Activated CD4-positive, alpha-beta T cell treated with anti-CD3 and anti-CD28 coated beads, Interleukin-2, amount 50 U/mL, for 24 hours (primary cell): ENCODE results near the gene TMEM222.
A peak's percentile ranks its signal among the peaks of the same experiment; 100 is the strongest.
"Not testable (repeated sequence)": the region's sequence is repeated elsewhere in the genome, so short reads cannot be mapped to it uniquely, and the experiment has no call there.

Experiments
- DNase-seq, 2 donors: peaks; one replicate each; pipeline ENCODE4 v3.0.0-alpha.2; 2020; ENCODE audit warnings: low read depth in 1 of 2, low spot score in 1 of 2

Gene TMEM222

GRCh38 chr1:27321813-27322568 lies at the start of gene TMEM222:
Gene TMEM222 (plus strand): TSS chr1:27322163. CDS start chr1:27322198, 35 bp downstream.
- peak; percentile 95 to 97 for DNase-seq

GRCh38 chr1:27274204-27274603 lies 47.8 kb upstream of the TMEM222 start:
- DNase-seq = no peak

GRCh38 chr1:27275696-27276095 lies 46.3 kb upstream of the TMEM222 start:
- no peak for DNase-seq

GRCh38 chr1:27284425-27285273 lies 37.3 kb upstream of the TMEM222 start:
- peak; percentile 73 to 88 for DNase-seq

- no peak for DNase-seq
Measured at GRCh38 chr1:27285274-27285660, 36.7 kb upstream of the TMEM222 start.

- not testable (repeated sequence) for DNase-seq
Measured at GRCh38 chr1:27285821-27286220, 36.1 kb upstream of the TMEM222 start.

GRCh38 chr1:27289125-27289524 lies 32.8 kb upstream of the TMEM222 start:
- not testable (repeated sequence) for DNase-seq

- DNase-seq = no peak
Measured at GRCh38 chr1:27290581-27290980, 31.4 kb upstream of the TMEM222 start.

- DNase-seq = no peak
Measured at GRCh38 chr1:27292106-27292505, 29.9 kb upstream of the TMEM222 start.

- no peak for DNase-seq
Measured at GRCh38 chr1:27293915-27294314, 28.0 kb upstream of the TMEM222 start.

GRCh38 chr1:27296773-27297291 lies 25.1 kb upstream of the TMEM222 start:
- peak; percentile 48 to 49 for DNase-seq

GRCh38 chr1:27297903-27298302 lies 24.1 kb upstream of the TMEM222 start:
- no peak for DNase-seq

GRCh38 chr1:27298632-27299384 lies 23.2 kb upstream of the TMEM222 start:
- DNase-seq = no peak

- no peak for DNase-seq
Measured at GRCh38 chr1:27299385-27300271, 22.3 kb upstream of the TMEM222 start.

GRCh38 chr1:27300341-27301051 lies 21.5 kb upstream of the TMEM222 start:
- peak; percentile 66 to 72 for DNase-seq

GRCh38 chr1:27301052-27301422 lies 20.9 kb upstream of the TMEM222 start:
- DNase-seq = no peak

GRCh38 chr1:27301582-27302199 lies 20.3 kb upstream of the TMEM222 start:
- DNase-seq = no peak

GRCh38 chr1:27302612-27303011 lies 19.4 kb upstream of the TMEM222 start:
- DNase-seq = no peak

- no peak for DNase-seq
Measured at GRCh38 chr1:27303509-27303908, 18.5 kb upstream of the TMEM222 start.
